HG03354 (cell line): Measurements from ENCODE around the gene HIPK3.
"Not testable (repeated sequence)": the region's sequence is repeated elsewhere in the genome, so short reads cannot be mapped to it uniquely, and the experiment has no call there.

ENCODE experiments used
- ATAC-seq: cut with Tn5 transposase; IDR thresholded peaks from one replicate; pipeline ENCODE4 v1.9.1; 2021; ENCODE audit warnings: mild to moderate bottlenecking; ENCODE audit not compliant: unreplicated experiment, poor library complexity, severe bottlenecking

HIPK3 gene

GRCh38 chr11:33257897-33258630 lies 883 bp downstream of the HIPK3 start:
- peak; percentile 48 for ATAC-seq

- peak; percentile 15 for ATAC-seq
Observed at GRCh38 chr11:33258631-33259205, 1.5 kb downstream of the HIPK3 start.

GRCh38 chr11:33259869-33260268 lies 2.7 kb downstream of the HIPK3 start:
- ATAC-seq: no peak

GRCh38 chr11:33261350-33261749 lies 4.2 kb downstream of the HIPK3 start:
- ATAC-seq: not testable (repeated sequence)

GRCh38 chr11:33262011-33262645 lies 4.9 kb downstream of the HIPK3 start:
- no peak for ATAC-seq

GRCh38 chr11:33263549-33263948 lies 6.4 kb downstream of the HIPK3 start:
- no peak for ATAC-seq

- ATAC-seq: no peak
Observed at GRCh38 chr11:33264926-33265325, 7.7 kb downstream of the HIPK3 start.

- no peak for ATAC-seq
Observed at GRCh38 chr11:33266393-33267215, 9.4 kb downstream of the HIPK3 start.

GRCh38 chr11:33268945-33269540 lies 11.9 kb downstream of the HIPK3 start:
- ATAC-seq: no peak

GRCh38 chr11:33269822-33270221 lies 12.6 kb downstream of the HIPK3 start:
- no peak for ATAC-seq

- no peak for ATAC-seq
Observed at GRCh38 chr11:33271059-33271458, 13.9 kb downstream of the HIPK3 start.

GRCh38 chr11:33272338-33273107 lies 15.3 kb downstream of the HIPK3 start:
- no peak for ATAC-seq

- ATAC-seq: peak; percentile 76
Observed at GRCh38 chr11:33273656-33274055, 16.5 kb downstream of the HIPK3 start.

GRCh38 chr11:33280411-33280810 lies 23.2 kb downstream of the HIPK3 start:
- ATAC-seq: no peak

- ATAC-seq: no peak
Observed at GRCh38 chr11:33281758-33282157, 24.6 kb downstream of the HIPK3 start.

- no peak for ATAC-seq
Observed at GRCh38 chr11:33284818-33285217, 27.6 kb downstream of the HIPK3 start.

GRCh38 chr11:33290319-33290718 lies 33.1 kb downstream of the HIPK3 start:
- ATAC-seq: no peak

- ATAC-seq: peak; percentile 85
Observed at GRCh38 chr11:33291004-33291777, 34.0 kb downstream of the HIPK3 start.
